Subcutaneous adipose tissue (tissue), 4 donors: ENCODE results near the gene SMIM24. TPM values are rescaled to one million over a fixed set of nuclear protein-coding genes. Genes with fewer than 3 reads are reported as not detected.

Source experiments
- CTCF ChIP-seq: fragments of 450-650 bp; IDR thresholded peaks from one replicate; pipeline ENCODE4 v1.5.1; 2016; ENCODE audit warnings: low read depth, mild to moderate bottlenecking, control low read depth, antibody characterized with exemption, moderate library complexity
- total RNA-seq, 4 donors: library from RNA; depleted of rRNA; stranded (reverse); fragments of >200 nt; gene quantifications; one replicate each; pipeline ENCODE4 v1.1.0, GENCODE V29; 2016

SMIM24 gene
- total RNA-seq, 4 donors from 2014 or later, result not detected

GRCh38 chr19:3524078-3524842 lies 43.9 kb upstream of the SMIM24 start:
- TF ChIP-seq CTCF, result no peak

DNA sequence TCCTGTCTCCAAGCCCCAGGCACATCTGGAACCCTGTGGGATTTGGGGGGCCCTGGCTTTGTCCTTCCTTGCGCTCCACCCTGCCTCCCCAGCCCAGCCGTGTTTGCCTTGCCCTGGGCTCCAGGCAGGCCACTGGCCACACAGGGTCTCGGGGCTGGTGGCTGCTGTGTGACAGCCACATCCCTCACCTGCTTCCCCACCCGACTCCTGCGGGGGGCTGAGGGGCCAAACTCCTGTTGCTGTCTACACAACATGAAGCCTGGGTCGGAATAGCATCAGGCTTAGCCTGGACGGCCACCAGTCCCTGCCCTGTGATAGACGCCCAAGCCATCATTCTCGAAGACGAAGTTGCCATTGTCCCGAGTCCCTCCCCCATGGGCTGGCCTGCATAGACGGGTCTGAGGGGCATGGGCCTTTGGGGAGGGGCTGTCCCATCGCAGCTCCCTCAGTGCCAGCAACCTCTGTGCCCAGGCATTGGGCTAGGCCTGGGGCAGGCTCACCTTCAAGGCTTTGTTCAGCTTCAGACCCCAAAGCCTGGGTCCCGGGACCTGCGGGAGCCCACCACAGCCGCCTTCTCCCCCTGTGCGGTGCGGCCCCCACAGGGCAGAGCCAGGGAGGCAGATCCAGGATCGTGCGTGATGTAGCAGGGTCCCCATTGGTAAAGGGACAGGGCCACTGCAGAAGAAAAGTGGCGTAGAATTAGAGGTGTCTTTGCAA lies 43.2 kb upstream of the SMIM24 start:
- no peak for TF ChIP-seq CTCF

DNA sequence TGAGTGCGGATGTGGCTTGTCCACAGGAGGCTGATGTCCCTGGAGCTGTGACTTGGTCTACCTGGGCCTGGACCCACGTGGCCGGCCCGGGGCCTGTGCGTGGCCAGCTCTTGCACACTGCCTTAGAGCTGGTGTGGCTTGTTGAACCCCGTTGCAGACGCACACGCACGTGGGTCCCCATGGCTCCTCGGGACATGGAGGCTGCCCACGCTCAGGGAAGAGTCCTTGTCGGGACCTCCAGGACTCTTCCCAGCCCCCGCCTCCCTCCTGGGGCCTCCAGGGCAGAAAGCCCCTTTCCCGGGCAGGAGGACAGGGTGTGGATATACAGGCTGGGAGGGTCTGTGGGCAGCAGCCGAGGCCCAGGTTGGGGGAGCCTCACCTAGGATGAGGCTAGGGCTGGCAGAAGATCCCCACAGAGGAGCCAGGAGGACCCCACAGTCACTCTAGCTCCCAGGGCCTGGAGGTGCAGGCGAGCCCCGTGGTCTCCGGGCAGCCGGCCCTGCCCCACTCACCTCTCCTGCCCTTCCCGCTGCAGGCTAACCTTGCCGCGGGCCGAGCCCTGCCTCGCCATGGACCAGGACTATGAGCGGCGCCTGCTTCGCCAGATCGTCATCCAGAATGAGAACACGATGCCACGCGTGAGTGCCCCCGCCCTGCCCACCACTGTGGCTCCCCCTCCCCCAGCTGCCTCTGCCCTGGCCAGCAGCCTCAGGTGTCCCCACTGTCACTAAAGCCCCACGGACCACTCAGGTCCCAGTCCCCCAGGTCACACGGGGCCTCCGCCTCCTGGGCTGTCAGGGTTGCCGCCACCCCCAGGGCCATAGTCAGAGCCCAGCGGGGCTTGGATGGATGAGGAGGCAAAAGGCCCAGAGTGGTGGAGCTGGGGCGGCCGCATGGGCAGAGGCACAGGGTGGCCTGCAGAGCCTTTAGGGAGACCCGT lies 42.4 kb upstream of the SMIM24 start:
- no peak for TF ChIP-seq CTCF

GRCh38 chr19:3521104-3521445 lies 40.8 kb upstream of the SMIM24 start:
- TF ChIP-seq CTCF, result no peak

DNA sequence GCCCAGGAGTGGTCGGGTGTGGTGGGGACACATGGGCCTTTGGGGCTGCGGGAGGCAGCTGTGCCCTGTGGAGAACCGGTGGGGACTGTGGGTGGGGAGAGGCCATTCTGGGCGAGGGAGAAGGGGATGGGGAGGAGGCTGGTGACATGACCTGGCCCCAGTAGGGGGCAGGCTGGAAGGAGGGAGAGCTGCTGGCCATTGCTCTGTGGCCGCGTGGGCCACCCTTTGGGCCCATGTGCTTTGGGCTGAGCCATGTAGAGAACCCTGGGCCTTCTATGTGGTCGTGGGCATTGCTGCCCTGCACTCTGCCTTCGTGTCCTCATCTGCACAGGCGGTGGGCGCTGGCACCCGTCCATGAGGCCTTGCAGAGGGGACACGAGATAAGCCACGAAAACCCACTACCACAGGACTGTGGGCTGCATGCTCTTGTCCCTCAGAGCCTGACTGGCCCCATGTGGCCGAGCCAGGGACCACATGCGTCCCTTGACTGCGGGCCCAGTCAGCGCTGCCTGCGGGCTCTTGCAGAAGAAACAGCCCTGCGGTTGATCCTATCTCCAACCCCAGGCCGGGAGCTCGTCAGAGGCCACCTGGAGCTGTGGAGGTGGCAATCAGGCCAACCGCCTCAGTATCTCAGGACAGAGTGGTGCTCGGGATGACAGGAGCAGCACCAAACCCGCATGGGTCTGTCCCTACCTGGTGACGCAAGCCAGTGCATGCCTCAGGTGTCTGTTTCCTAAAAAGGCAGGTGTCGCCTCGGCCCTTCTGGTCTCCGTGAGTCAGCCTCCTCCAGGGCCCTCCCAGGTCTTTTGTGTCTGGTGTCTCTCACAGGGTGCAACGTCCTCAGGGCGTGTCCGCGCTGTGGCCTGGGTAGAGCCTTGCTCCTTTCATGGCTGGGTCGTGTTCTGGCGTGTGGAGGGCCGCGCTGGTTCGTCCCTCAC lies 40.1 kb upstream of the SMIM24 start:
- TF ChIP-seq CTCF, result no peak

GRCh38 chr19:3519126-3519525 lies 38.8 kb upstream of the SMIM24 start:
- TF ChIP-seq CTCF, result no peak
